ENCODE data around the gene PARD3. TPM values are rescaled to one million over a fixed set of nuclear protein-coding genes. Genes with fewer than 3 reads are reported as not detected.

Gene PARD3
- total RNA-seq, 1 donor from 2014 or later = 76.4 TPM

DNA sequence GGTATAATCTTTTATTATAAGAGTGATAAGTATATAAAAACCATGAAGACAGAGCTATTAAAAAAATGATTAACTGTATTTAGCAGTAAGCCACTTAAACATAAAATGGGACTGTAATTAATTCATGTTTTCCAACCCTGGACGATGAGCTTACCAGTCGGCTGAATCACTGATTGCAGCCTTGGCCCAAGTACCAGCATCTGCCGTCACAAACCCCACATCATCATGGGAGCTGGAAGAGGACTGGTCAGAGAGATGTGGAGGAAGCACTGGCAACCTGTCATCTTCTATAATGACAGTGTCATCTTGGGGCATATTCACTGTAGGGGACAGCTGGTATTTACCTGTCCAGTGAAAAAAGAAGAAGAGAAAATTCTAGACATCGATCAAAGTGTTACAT, 473.6 kb downstream of the PARD3 start:
- Histone ChIP-seq H3K36me3 (ENCODE audit: control insufficient read depth, insufficient read depth, low read length) (no peaks in the 10 kb centered on the region), H3K27me3 (ENCODE audit: control insufficient read depth, insufficient read depth, low read length) (no peaks in the 10 kb centered on the region), H3K4me3 (ENCODE audit: low read depth, low read length) (no peak overlapping the region)
- TF ChIP-seq, protein P1, sequence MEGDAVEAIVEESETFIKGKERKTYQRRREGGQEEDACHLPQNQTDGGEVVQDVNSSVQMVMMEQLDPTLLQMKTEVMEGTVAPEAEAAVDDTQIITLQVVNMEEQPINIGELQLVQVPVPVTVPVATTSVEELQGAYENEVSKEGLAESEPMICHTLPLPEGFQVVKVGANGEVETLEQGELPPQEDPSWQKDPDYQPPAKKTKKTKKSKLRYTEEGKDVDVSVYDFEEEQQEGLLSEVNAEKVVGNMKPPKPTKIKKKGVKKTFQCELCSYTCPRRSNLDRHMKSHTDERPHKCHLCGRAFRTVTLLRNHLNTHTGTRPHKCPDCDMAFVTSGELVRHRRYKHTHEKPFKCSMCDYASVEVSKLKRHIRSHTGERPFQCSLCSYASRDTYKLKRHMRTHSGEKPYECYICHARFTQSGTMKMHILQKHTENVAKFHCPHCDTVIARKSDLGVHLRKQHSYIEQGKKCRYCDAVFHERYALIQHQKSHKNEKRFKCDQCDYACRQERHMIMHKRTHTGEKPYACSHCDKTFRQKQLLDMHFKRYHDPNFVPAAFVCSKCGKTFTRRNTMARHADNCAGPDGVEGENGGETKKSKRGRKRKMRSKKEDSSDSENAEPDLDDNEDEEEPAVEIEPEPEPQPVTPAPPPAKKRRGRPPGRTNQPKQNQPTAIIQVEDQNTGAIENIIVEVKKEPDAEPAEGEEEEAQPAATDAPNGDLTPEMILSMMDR (IDR thresholded peaks at IDR 0.05; ENCODE audit: insufficient read depth, low read length, poor library complexity, severe bottlenecking) = no peak
- no peak for DNase-seq (ENCODE audit: low read depth)

DNA sequence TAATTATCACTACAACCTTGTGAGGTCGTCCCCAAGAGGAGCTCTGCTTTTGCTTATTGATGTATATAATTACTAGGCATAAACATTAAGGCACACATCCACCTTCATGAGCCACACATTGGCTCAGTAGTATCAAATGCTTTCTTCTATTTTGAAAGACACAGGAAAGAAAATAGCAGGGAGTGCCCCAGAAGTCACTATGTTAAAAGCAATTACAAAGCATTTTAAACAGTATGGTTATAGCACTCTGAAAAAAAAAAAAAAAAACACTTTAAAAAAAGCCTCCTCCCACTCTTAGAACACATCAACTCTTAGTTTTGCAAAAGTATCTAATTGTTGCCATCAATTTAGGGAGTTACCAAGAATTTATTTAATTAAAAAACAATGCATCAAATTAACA, 474.2 kb downstream of the PARD3 start:
- H3K4me3 ChIP-seq (ENCODE audit: low read depth, low read length) = no peak overlapping the region
- TF ChIP-seq, protein P1 (IDR thresholded peaks at IDR 0.05; ENCODE audit: insufficient read depth, low read length, poor library complexity, severe bottlenecking) = no peak
- no peaks in the 10 kb centered on the region for H3K27me3 ChIP-seq (ENCODE audit: control insufficient read depth, insufficient read depth, low read length)
- DNase-seq (ENCODE audit: low read depth) = no peak
- no peaks in the 10 kb centered on the region for H3K36me3 ChIP-seq (ENCODE audit: control insufficient read depth, insufficient read depth, low read length)

DNA sequence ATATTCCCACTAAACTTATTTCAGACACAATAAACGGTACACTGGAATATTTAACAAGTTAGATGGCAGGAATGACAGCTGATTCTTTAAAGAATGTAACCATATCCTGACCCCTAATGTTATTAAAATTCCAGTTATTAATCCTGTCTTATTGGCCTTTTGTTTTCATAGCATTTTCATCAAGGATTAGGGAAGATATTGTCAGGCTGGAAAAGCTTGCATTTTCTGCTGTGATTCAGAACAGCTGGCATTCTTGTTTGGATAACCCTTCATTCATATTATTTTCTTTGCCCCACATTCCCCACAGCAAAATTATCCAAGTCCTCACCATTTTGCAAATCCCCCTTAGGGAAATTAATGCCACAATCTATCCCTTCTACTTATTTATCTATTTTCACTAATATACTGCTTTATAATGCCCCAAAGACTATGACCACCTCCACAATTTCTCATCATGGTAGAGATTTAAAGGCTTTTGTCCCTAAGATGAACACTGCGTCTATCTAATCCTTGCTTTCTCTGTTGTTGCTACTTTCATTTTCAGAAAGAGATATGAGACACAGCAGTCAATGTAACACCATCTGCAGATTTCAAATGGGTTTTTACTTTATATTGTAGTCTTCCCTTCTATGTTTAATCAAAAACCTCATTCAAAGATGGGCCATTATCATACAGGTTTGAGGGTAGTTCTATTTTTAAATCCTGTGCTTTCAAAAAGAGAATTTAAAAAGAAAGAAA, 475.1 kb downstream of the PARD3 start:
- Histone ChIP-seq H3K36me3 (ENCODE audit: control insufficient read depth, insufficient read depth, low read length) (no peaks in the 10 kb centered on the region), H3K4me3 (ENCODE audit: low read depth, low read length) (no peak overlapping the region), H3K27me3 (ENCODE audit: control insufficient read depth, insufficient read depth, low read length) (no peaks in the 10 kb centered on the region)
- no peak for DNase-seq (ENCODE audit: low read depth)
- TF ChIP-seq, protein P1 (IDR thresholded peaks at IDR 0.05; ENCODE audit: insufficient read depth, low read length, poor library complexity, severe bottlenecking) = no peak

DNA sequence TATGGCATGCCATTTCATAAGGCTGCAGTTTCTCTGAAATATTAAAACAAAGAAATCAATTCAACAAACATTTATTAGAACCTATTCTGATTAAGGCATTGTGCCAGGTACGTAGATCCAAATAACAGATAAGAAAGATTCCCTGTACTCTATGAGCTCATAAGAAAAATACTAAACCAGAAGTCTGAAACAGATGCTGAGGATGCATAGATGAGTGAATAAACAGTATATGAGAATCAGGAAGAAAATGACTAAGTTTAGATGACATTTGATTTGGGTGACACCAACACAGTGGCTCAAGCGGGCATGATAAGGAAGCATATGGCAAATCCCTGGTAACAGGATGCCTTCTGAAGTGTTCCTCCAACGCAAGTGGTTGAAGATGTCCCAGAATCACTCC, 477.2 kb downstream of the PARD3 start:
- H3K4me3 ChIP-seq (ENCODE audit: low read depth, low read length) = no peak overlapping the region
- no peaks in the 10 kb centered on the region for H3K27me3 ChIP-seq (ENCODE audit: control insufficient read depth, insufficient read depth, low read length)
- H3K36me3 ChIP-seq (ENCODE audit: control insufficient read depth, insufficient read depth, low read length) = no peaks in the 10 kb centered on the region
- no peak for DNase-seq (ENCODE audit: low read depth)
- TF ChIP-seq, protein P1 (IDR thresholded peaks at IDR 0.05; ENCODE audit: insufficient read depth, low read length, poor library complexity, severe bottlenecking) = no peak

DNA sequence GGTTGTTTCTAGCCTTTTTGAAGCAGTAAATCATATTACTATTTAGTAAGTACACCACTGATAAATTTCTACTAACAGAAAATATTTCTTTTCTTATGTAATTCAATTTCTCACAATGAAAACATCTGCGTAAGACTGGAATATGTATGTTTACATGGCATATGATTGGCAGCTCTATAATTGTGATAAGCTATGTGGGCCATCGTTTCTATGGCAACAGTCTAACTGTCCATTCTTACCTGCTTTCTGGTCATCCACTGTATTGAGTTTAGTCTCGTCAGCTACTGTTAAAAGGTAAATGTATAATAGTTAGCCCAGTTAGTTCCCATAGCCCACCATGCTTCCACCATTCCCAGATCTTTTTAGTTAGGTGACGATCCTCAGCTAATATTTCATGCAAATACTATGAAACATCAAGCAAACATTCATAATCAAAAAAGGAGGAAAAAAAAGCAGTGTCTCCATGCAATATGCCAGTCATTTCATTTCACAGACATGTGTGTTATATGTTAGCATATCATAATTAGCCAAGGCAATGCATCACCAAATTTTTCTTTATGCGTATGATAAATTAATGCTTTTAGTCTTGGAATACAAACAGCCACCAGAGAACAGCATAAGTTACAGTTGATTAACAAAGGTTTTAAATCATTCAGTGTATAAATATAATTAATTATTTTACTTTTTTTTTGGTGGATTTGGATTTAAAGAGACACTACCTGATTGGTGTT, 479.0 kb downstream of the PARD3 start:
- Histone ChIP-seq H3K36me3 (ENCODE audit: control insufficient read depth, insufficient read depth, low read length) (no peaks in the 10 kb centered on the region), H3K27me3 (ENCODE audit: control insufficient read depth, insufficient read depth, low read length) (no peaks in the 10 kb centered on the region), H3K4me3 (ENCODE audit: low read depth, low read length) (no peak overlapping the region)
- TF ChIP-seq, protein P1 (IDR thresholded peaks at IDR 0.05; ENCODE audit: insufficient read depth, low read length, poor library complexity, severe bottlenecking) = no peak
- no peak for DNase-seq (ENCODE audit: low read depth)

All from kidney epithelial cell (primary cell).